GM19438 (cell line): ENCODE measurements around the gene PLB1.
"Not testable (repeated sequence)": the region's sequence is repeated elsewhere in the genome, so short reads cannot be mapped to it uniquely, and the experiment has no call there.

ENCODE experiments used
- ATAC-seq: cut with Tn5 transposase; IDR thresholded peaks from one replicate; pipeline ENCODE4 v1.9.1; 2021; ENCODE audit warnings: low read depth; ENCODE audit not compliant: unreplicated experiment

Gene PLB1

GRCh38 chr2:28656937-28657615, 161.2 kb downstream of the PLB1 start:
- ATAC-seq = no peak

GRCh38 chr2:28658369-28658768, 162.5 kb downstream of the PLB1 start:
- no peak for ATAC-seq

- no peak for ATAC-seq
Observed at GRCh38 chr2:28659127-28659526, 163.3 kb downstream of the PLB1 start.

- ATAC-seq = no peak
Observed at GRCh38 chr2:28661589-28662001, 165.7 kb downstream of the PLB1 start.

- no peak for ATAC-seq
Observed at GRCh38 chr2:28662044-28662443, 166.2 kb downstream of the PLB1 start.

- no peak for ATAC-seq
Observed at GRCh38 chr2:28662468-28663181, 166.8 kb downstream of the PLB1 start.

GRCh38 chr2:28663359-28663758, 167.5 kb downstream of the PLB1 start:
- ATAC-seq = no peak

GRCh38 chr2:28664120-28664842, 168.4 kb downstream of the PLB1 start:
- no peak for ATAC-seq

GRCh38 chr2:28665041-28665704, 169.3 kb downstream of the PLB1 start:
- ATAC-seq = no peak

- not testable (repeated sequence) for ATAC-seq
Observed at GRCh38 chr2:28665811-28666377, 170.0 kb downstream of the PLB1 start.

- no peak for ATAC-seq
Observed at GRCh38 chr2:28666496-28667184, 170.8 kb downstream of the PLB1 start.

GRCh38 chr2:28667261-28667660, 171.4 kb downstream of the PLB1 start:
- ATAC-seq = no peak

- ATAC-seq = no peak
Observed at GRCh38 chr2:28668106-28668814, 172.4 kb downstream of the PLB1 start.

- no peak for ATAC-seq
Observed at GRCh38 chr2:28668880-28669279, 173.0 kb downstream of the PLB1 start.

GRCh38 chr2:28670856-28671255, 175.0 kb downstream of the PLB1 start:
- ATAC-seq = no peak

GRCh38 chr2:28673338-28673737, 177.5 kb downstream of the PLB1 start:
- ATAC-seq = no peak

GRCh38 chr2:28674062-28674712, 178.3 kb downstream of the PLB1 start:
- ATAC-seq = no peak

- no peak for ATAC-seq
Observed at GRCh38 chr2:28674713-28675068, 178.8 kb downstream of the PLB1 start.
